ENCODE measurements around the gene DNAJB1.

DNAJB1 gene

DNA sequence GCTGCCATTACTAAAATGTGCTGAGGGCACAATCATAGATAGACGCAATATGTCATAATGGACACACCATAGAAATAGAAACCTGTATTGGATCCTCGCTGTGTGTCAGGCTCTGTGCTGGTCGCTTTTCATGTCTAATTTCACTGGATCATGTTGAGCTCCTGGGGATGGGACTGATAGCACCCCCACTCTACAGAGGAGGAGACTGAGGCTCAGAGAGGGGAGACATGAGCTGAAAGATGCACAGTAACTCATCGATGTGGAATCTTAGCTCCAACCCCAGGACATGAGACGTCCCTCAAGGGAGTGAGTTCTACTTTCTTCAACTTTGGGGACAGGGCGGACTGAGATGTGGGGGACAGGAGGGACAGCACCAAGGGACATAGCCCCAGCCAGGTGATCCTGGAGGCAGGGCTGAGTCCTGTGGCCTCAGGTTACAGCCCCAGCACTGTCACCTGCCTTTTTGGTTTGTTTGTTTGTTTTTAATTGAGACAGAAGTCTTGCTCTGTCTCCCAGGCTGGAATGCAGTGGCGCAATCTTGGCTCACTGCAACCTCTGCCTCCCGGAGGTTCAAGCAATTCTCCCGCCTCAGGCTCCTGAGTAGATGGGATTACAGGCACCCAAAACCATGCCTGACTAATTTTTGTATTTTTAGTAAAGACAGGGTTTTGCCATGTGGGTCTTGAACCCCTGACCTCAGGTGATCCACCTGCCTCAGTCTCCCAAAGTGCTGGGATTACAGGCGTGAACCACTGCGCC is 15.7 kb downstream of the DNAJB1 start:
- Histone ChIP-seq H3K4me3 (ENCODE audit: insufficient read depth in 1 of 2, low read depth in 1 of 2, low read length in 2 of 2) (no peak overlapping the region), H2AFZ (ENCODE audit: low read depth, low read length) (no peak overlapping the region), H3K9ac (ENCODE audit: low read length) (no peak overlapping the region), H3K27me3 (ENCODE audit: control insufficient read depth in 1 of 2, insufficient read depth in 1 of 2, low read length in 2 of 2) (no peaks in the 10 kb centered on the region), H3K27ac (ENCODE audit: low read length, poor library complexity, severe bottlenecking) (no peak overlapping the region), H3K14ac (ENCODE audit: low read length in 2 of 2) (no peak overlapping the region), H4K8ac (ENCODE audit: low read length) (no peak overlapping the region), H2BK120ac (ENCODE audit: low read depth, low read length) (no peak overlapping the region), H2AK5ac (ENCODE audit: low read length, severe bottlenecking) (no peak overlapping the region), H2BK5ac (ENCODE audit: low read depth, low read length, poor library complexity, severe bottlenecking) (no peak overlapping the region), H4K91ac (ENCODE audit: low read length) (no peak overlapping the region), H2BK15ac (ENCODE audit: low read depth, poor library complexity, severe bottlenecking) (no peak overlapping the region), H3K18ac (ENCODE audit: low read depth in 1 of 2, low read length in 2 of 2) (no peak overlapping the region), H3K4me1 (ENCODE audit: control insufficient read depth, insufficient read depth, low read depth, low read length) (peaks cover 19% of the 10 kb centered on the region), H3K23ac (ENCODE audit: low read length in 2 of 2) (no peak overlapping the region), H3K9me3 (ENCODE audit: control insufficient read depth, low read length) (no peaks in the 10 kb centered on the region), H3K79me1 (replicated peaks; ENCODE audit: low read length, poor library complexity, severe bottlenecking) (no peaks in the 10 kb centered on the region), H2BK12ac (ENCODE audit: low read length in 2 of 2) (no peak overlapping the region), H3K4me2 (ENCODE audit: low read length, poor library complexity, severe bottlenecking) (no peak overlapping the region), H3K36me3 (ENCODE audit: control insufficient read depth in 1 of 2, insufficient read depth in 2 of 2, low read depth in 1 of 2, low read length in 2 of 2) (no peaks in the 10 kb centered on the region), H3K4ac (ENCODE audit: low read depth in 1 of 2, low read length in 2 of 2) (no peak overlapping the region)
- 73% methylated on average over 11 of the region's 11 CpGs for WGBS
- DNase-seq: no peak

DNA sequence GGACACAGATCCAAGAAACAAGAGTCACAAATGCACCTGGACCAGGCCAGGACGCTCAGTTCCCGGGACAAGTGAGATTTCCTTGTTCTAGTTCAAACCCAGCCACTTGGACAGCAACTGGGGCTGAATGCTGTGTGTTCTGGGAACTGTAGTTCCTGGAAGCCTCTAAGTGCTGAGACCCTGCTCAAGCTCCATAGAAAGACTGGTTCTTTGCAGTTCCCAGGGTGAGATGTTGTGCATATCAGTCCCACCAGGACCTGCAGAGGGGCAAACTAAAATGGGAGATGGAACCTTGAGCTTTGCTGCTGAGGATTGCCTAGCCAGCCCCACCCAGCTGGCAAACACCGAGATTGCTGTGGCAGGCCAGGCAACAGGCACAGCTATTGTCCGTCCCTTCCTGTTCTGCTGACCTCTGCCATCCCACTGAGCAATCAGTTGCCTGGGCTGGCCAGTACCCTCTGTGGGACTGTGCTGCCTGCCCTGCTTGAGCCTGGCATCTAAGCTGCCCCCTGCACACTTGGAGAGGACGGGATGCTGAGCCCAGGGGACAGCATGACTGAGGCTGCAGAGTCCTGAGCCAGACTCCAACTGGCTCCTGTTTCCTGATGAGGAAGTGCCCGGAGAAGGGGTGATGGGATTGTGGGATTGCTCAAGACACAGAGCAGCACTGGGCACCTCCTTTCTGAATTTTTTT is 20.8 kb downstream of the DNAJB1 start:
- Histone ChIP-seq H4K91ac (ENCODE audit: low read length) (peak overlapping the region; percentile 83), H4K8ac (ENCODE audit: low read length) (peak overlapping the region; percentile 78), H3K18ac (ENCODE audit: low read depth in 1 of 2, low read length in 2 of 2) (peak overlapping the region in 1 of 2 experiments; percentile 13), H2AFZ (ENCODE audit: low read depth, low read length) (peak overlapping the region; percentile 8), H2BK15ac (ENCODE audit: low read depth, poor library complexity, severe bottlenecking) (peak overlapping the region; percentile 62), H2AK5ac (ENCODE audit: low read length, severe bottlenecking) (peak overlapping the region; percentile 56), H3K4ac (ENCODE audit: low read depth in 1 of 2, low read length in 2 of 2) (peak overlapping the region; percentile 13 to 78), H3K27me3 (ENCODE audit: control insufficient read depth in 1 of 2, insufficient read depth in 1 of 2, low read length in 2 of 2) (no peaks in the 10 kb centered on the region), H3K23ac (ENCODE audit: low read length in 2 of 2) (no peak overlapping the region), H2BK12ac (ENCODE audit: low read length in 2 of 2) (peak overlapping the region; percentile 62 to 85), H3K4me1 (ENCODE audit: control insufficient read depth, insufficient read depth, low read depth, low read length) (peaks cover 20% of the 10 kb centered on the region), H2BK120ac (ENCODE audit: low read depth, low read length) (peak overlapping the region; percentile 86), H3K9me3 (ENCODE audit: control insufficient read depth, low read length) (no peaks in the 10 kb centered on the region), H3K4me2 (ENCODE audit: low read length, poor library complexity, severe bottlenecking) (no peak overlapping the region), H3K27ac (ENCODE audit: low read length, poor library complexity, severe bottlenecking) (no peak overlapping the region), H3K14ac (ENCODE audit: low read length in 2 of 2) (no peak overlapping the region), H3K36me3 (ENCODE audit: control insufficient read depth in 1 of 2, insufficient read depth in 2 of 2, low read depth in 1 of 2, low read length in 2 of 2) (peaks cover 9 to 10% of the 10 kb centered on the region in 2 experiments), H3K79me1 (replicated peaks; ENCODE audit: low read length, poor library complexity, severe bottlenecking) (peaks cover 4% of the 10 kb centered on the region), H3K9ac (ENCODE audit: low read length) (peak overlapping the region; percentile 78), H3K4me3 (ENCODE audit: insufficient read depth in 1 of 2, low read depth in 1 of 2, low read length in 2 of 2) (peak overlapping the region in 1 of 2 experiments; percentile 48), H2BK5ac (ENCODE audit: low read depth, low read length, poor library complexity, severe bottlenecking) (no peak overlapping the region)
- DNase-seq: no peak
- WGBS: 76% methylated on average over 6 of the region's 6 CpGs

DNA sequence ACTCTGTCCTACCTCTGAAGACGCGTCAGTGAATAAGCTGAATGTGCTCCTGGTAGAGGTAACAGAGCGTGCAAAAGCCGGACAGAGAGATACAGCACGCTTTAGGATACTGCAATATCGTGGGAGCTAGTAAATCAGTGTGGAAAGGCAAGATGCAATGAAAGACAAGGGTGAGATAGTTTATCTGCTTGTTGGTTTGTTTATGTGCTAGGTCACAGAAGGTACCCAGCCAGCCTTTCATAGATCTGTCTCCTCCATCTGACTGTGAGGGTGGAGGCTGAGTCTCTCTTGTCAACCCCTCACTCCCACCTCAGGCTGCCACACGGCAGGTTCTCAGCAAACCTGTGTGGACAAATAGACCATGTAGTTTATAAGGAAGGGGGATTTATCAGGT is 21.4 kb downstream of the DNAJB1 start:
- H3K79me1 ChIP-seq (replicated peaks; ENCODE audit: low read length, poor library complexity, severe bottlenecking): peaks cover 4% of the 10 kb centered on the region
- no peak overlapping the region for H2BK5ac ChIP-seq (ENCODE audit: low read depth, low read length, poor library complexity, severe bottlenecking)
- peaks cover 10 to 13% of the 10 kb centered on the region in 2 experiments for H3K36me3 ChIP-seq (ENCODE audit: control insufficient read depth in 1 of 2, insufficient read depth in 2 of 2, low read depth in 1 of 2, low read length in 2 of 2)
- H2BK120ac ChIP-seq (ENCODE audit: low read depth, low read length): peak overlapping the region; percentile 86
- H2BK12ac ChIP-seq (ENCODE audit: low read length in 2 of 2): peak overlapping the region; percentile 51 to 85
- peak overlapping the region; percentile 71 for H4K91ac ChIP-seq (ENCODE audit: low read length)
- no peak for DNase-seq
- WGBS: 85% methylated on average over 7 of the region's 7 CpGs
- no peaks in the 10 kb centered on the region for H3K27me3 ChIP-seq (ENCODE audit: control insufficient read depth in 1 of 2, insufficient read depth in 1 of 2, low read length in 2 of 2)
- H2AFZ ChIP-seq (ENCODE audit: low read depth, low read length): no peak overlapping the region
- H3K14ac ChIP-seq (ENCODE audit: low read length in 2 of 2): no peak overlapping the region
- H2BK15ac ChIP-seq (ENCODE audit: low read depth, poor library complexity, severe bottlenecking): peak overlapping the region; percentile 97
- H3K9me3 ChIP-seq (ENCODE audit: control insufficient read depth, low read length): no peaks in the 10 kb centered on the region
- peak overlapping the region; percentile 75 for H4K8ac ChIP-seq (ENCODE audit: low read length)
- peak overlapping the region; percentile 29 to 88 for H3K18ac ChIP-seq (ENCODE audit: low read depth in 1 of 2, low read length in 2 of 2)
- H3K4me1 ChIP-seq (ENCODE audit: control insufficient read depth, insufficient read depth, low read depth, low read length): peaks cover 20% of the 10 kb centered on the region
- H3K23ac ChIP-seq (ENCODE audit: low read length in 2 of 2): no peak overlapping the region
- H2AK5ac ChIP-seq (ENCODE audit: low read length, severe bottlenecking): peak overlapping the region; percentile 56
- no peak overlapping the region for H3K4me2 ChIP-seq (ENCODE audit: low read length, poor library complexity, severe bottlenecking)
- peak overlapping the region; percentile 13 to 20 for H3K4ac ChIP-seq (ENCODE audit: low read depth in 1 of 2, low read length in 2 of 2)
- H3K4me3 ChIP-seq (ENCODE audit: insufficient read depth in 1 of 2, low read depth in 1 of 2, low read length in 2 of 2): peak overlapping the region in 1 of 2 experiments; percentile 74
- H3K27ac ChIP-seq (ENCODE audit: low read length, poor library complexity, severe bottlenecking): no peak overlapping the region
- H3K9ac ChIP-seq (ENCODE audit: low read length): peak overlapping the region; percentile 78
